Choroid plexus epithelial cell (primary cell): Measurements from ENCODE around the gene KIF13A.
A peak's percentile ranks its signal among the peaks of the same experiment; 100 is the strongest.

ENCODE experiments used
- DNase-seq: peaks from one replicate; pipeline ENCODE4 v3.0.0-alpha.2; 2010; ENCODE audit warnings: low read depth
- H3K4me3 ChIP-seq: 2 replicates; pipeline ENCODE4 v1.5.1; 2011; ENCODE audit warnings: low read depth, mild to moderate bottlenecking, control low read depth, low read length, moderate library complexity
- CTCF ChIP-seq: conservative IDR thresholded peaks from 2 replicates; pipeline ENCODE4 v1.5.1; 2011; ENCODE audit warnings: low read depth, mild to moderate bottlenecking, control low read depth, inconsistent platforms, low read length, moderate library complexity

The KIF13A gene

DNA sequence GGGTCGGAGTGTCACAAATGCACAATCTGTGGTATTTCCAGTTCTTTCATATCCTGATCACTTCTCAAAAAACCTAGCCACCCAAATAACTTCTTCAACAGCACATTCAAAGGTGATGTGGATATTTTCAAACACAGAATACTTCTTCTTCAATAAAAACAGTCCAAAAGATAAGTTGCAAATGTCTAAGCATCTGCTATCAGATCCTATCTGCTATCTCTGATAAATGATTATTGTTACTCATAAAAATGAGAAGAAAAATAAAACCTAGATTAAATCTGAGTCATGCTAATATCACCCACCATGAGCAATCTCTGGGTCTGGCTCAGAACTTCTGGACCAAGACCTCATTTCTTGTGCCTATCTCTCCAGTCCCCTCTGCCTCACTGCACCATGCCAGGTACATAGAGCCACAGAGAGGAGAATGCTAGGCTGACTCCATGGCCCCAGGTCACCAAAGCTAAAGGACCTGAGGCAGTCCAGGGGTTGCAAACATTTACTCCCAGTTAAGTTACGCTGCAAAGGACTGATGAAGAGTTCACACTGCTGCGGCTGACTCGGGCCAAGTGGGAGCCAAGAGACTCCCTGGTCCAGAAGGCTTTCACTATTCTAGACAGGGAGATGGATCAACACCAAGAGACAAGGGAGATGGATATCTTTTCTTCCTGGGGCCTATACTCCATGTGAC, 101.4 kb downstream of the KIF13A start:
- DNase-seq: no peak
- H3K4me3 ChIP-seq: no peak overlapping the region
- TF ChIP-seq CTCF: no peak

- no peak overlapping the region for H3K4me3 ChIP-seq
- DNase-seq: peak; percentile 47
Observed at GRCh38 chr6:17884498-17885478, 102.6 kb downstream of the KIF13A start.

GRCh38 chr6:17883665-17884497, 103.6 kb downstream of the KIF13A start:
- DNase-seq: no peak
- no peak for TF ChIP-seq CTCF
- H3K4me3 ChIP-seq: no peak overlapping the region

More at GRCh38 chr6:17884498-17885478, 102.6 kb downstream of the KIF13A start:
- TF ChIP-seq CTCF: no peak

DNA sequence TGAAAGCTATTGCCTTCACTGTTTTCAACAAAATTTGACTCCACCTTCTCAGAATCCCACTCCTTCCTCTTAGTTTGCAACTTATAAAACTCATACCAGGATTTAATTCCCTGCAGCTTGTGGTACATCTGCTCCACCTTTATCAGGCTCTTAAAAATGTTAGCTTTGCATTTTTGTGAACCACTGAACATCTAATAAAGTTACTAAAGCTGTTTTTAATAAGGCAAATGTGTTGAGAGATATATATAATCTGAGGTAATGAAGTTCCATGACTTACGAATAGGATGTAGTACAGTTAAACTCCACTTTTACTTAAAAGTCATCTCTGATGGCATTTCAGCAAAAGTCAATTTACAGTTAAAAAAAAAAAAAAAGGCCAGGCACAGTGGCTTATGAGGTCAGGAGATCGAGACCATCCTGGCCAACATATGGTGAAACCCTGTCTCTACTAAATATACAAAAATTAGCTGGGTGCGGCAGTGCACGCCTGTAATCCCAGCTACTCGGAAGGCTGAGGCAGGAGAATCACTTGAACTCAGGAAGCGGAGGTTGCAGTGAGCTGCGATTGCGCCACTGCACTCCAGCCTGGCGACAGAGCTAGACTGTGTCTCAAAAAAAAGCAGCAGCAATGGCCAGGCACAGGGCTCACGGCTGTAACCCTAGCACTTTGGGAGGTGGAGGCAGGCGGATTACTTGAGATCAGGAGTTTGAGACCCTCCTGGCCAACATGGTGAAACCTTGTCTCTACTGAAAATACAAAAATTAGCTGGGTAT, 106.2 kb downstream of the KIF13A start:
- no peak for TF ChIP-seq CTCF
- no peak for DNase-seq

GRCh38 chr6:17879184-17879583, 108.3 kb downstream of the KIF13A start:
- no peak for TF ChIP-seq CTCF
- DNase-seq: peak; percentile 34
- H3K4me3 ChIP-seq: no peak overlapping the region

More for the DNA sequence above, 106.2 kb downstream of the KIF13A start:
- no peak overlapping the region for H3K4me3 ChIP-seq

DNA sequence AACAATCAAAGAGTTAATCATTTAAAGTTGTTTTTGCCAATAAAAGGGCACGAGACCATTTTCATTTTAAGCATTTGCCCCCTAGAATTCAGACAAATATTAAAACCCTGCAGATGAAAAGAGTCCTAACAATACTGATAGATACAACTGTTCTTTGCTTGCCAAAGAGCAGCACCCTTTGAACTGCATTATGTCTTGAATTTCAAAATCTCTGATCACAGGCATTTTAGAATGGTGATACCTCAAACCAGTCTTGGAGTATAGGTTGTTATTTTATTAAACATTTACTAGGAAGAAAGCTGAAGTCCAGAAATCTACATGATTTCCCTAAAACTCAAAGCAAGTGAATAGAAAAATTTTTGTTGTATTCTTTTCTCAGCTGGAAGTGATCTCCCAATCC, 108.7 kb downstream of the KIF13A start:
- no peak for TF ChIP-seq CTCF
- H3K4me3 ChIP-seq: no peak overlapping the region

More for the DNA sequence above, 108.7 kb downstream of the KIF13A start:
- no peak for DNase-seq
